ENCODE measurements around the gene CYB561D2. TPM values are rescaled to one million over a fixed set of nuclear protein-coding genes. Genes with fewer than 3 reads are reported as not detected.

The CYB561D2 gene
- total and polyA plus RNA-seq, 2 of the 13 experiments (the other 11 are each of a cell fraction or from before 2014, with no cell fraction given), result 11.1 to 17.2 TPM

DNA sequence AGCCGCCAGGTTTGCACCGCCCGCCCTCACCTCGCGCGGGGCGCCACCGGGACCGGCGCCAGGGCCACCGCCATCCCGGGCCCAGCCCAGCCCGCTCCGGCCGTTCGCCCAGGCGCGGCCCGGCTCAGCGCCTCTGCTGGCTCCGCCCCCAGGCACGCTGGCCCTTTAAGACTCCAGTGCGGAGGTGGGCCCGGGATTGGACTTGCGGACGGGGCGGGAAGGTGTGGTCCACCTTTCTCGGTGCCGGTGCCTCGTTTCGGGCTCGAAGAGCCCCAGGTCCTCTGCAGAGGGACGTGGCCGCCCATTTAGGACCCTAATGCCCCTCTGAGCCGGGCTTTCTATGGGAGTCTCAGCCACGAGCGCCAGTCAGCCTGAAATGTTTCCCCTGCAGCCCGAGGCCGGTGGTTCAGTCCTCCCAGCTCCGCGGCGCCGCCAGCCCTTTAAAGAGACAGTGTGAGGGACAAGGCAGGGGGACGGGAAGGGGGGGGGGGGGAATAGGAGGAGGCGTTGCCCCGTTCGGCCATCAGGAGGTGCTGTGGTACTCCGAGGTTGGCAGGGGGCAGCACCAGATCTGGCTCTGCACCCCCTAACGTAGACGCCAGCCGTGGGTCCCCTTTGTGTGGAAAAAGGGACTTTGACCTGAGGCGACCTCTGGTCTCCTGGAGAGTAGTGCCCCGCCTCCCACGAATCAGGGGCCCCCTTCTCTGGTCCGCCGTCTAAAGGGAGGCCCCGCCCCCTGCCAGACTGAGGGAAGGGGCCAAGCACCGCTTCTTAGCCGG, 29.1 kb upstream of the CYB561D2 start (continued):
- TF ChIP-seq, protein P1, sequence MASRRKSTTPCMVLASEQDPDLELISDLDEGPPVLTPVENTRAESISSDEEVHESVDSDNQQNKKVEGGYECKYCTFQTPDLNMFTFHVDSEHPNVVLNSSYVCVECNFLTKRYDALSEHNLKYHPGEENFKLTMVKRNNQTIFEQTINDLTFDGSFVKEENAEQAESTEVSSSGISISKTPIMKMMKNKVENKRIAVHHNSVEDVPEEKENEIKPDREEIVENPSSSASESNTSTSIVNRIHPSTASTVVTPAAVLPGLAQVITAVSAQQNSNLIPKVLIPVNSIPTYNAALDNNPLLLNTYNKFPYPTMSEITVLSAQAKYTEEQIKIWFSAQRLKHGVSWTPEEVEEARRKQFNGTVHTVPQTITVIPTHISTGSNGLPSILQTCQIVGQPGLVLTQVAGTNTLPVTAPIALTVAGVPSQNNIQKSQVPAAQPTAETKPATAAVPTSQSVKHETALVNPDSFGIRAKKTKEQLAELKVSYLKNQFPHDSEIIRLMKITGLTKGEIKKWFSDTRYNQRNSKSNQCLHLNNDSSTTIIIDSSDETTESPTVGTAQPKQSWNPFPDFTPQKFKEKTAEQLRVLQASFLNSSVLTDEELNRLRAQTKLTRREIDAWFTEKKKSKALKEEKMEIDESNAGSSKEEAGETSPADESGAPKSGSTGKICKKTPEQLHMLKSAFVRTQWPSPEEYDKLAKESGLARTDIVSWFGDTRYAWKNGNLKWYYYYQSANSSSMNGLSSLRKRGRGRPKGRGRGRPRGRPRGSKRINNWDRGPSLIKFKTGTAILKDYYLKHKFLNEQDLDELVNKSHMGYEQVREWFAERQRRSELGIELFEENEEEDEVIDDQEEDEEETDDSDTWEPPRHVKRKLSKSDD (CRISPR knock-in tag; IDR thresholded peaks at IDR 0.05; ENCODE audit: low read depth), result peak; percentile 77
- TF ChIP-seq, protein P2, sequence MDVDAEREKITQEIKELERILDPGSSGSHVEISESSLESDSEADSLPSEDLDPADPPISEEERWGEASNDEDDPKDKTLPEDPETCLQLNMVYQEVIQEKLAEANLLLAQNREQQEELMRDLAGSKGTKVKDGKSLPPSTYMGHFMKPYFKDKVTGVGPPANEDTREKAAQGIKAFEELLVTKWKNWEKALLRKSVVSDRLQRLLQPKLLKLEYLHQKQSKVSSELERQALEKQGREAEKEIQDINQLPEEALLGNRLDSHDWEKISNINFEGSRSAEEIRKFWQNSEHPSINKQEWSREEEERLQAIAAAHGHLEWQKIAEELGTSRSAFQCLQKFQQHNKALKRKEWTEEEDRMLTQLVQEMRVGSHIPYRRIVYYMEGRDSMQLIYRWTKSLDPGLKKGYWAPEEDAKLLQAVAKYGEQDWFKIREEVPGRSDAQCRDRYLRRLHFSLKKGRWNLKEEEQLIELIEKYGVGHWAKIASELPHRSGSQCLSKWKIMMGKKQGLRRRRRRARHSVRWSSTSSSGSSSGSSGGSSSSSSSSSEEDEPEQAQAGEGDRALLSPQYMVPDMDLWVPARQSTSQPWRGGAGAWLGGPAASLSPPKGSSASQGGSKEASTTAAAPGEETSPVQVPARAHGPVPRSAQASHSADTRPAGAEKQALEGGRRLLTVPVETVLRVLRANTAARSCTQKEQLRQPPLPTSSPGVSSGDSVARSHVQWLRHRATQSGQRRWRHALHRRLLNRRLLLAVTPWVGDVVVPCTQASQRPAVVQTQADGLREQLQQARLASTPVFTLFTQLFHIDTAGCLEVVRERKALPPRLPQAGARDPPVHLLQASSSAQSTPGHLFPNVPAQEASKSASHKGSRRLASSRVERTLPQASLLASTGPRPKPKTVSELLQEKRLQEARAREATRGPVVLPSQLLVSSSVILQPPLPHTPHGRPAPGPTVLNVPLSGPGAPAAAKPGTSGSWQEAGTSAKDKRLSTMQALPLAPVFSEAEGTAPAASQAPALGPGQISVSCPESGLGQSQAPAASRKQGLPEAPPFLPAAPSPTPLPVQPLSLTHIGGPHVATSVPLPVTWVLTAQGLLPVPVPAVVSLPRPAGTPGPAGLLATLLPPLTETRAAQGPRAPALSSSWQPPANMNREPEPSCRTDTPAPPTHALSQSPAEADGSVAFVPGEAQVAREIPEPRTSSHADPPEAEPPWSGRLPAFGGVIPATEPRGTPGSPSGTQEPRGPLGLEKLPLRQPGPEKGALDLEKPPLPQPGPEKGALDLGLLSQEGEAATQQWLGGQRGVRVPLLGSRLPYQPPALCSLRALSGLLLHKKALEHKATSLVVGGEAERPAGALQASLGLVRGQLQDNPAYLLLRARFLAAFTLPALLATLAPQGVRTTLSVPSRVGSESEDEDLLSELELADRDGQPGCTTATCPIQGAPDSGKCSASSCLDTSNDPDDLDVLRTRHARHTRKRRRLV (CRISPR knock-in tag; IDR thresholded peaks at IDR 0.05), result no peak
- TF ChIP-seq KLF11 (CRISPR knock-in tag; IDR thresholded peaks at IDR 0.05) (no peak), RXRB (CRISPR knock-in tag; IDR thresholded peaks at IDR 0.05; ENCODE audit: borderline replicate concordance) (peak; percentile 77), MIER3 (CRISPR knock-in tag; IDR thresholded peaks at IDR 0.05; ENCODE audit: borderline replicate concordance) (no peak), STAG1 (CRISPR knock-in tag; IDR thresholded peaks at IDR 0.05) (no peak), NFKB2 (CRISPR knock-in tag; IDR thresholded peaks at IDR 0.05; ENCODE audit: borderline replicate concordance) (0 out of 2 replicates have a peak, but pooled peaks have one; percentile 8), ZNF180 (CRISPR knock-in tag; IDR thresholded peaks at IDR 0.05; ENCODE audit: borderline replicate concordance, low read depth) (no peak), ZNF749 (CRISPR knock-in tag; IDR thresholded peaks at IDR 0.05; ENCODE audit: borderline replicate concordance) (peak; percentile 17; the same call in 1 of the 2 replicates), ZNF703 (CRISPR knock-in tag; IDR thresholded peaks at IDR 0.05; ENCODE audit: borderline replicate concordance) (no peak)
- TF ChIP-seq, protein P3, sequence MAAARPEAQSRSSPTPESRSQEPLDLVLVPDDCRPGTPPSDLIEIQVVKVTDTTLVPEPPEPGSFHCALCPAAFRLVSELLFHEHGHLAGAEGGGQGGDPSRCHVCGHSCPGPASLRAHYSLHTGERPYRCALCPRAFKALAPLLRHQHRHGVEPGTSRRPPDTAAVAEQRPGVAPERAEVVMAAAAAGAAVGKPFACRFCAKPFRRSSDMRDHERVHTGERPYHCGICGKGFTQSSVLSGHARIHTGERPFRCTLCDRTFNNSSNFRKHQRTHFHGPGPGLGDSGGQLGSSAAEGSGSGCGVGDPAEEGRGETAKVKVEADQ (CRISPR knock-in tag; IDR thresholded peaks at IDR 0.05; ENCODE audit: borderline replicate concordance), result peak; percentile 77; the same call in 1 of the 2 replicates
- TF ChIP-seq, protein P4, sequence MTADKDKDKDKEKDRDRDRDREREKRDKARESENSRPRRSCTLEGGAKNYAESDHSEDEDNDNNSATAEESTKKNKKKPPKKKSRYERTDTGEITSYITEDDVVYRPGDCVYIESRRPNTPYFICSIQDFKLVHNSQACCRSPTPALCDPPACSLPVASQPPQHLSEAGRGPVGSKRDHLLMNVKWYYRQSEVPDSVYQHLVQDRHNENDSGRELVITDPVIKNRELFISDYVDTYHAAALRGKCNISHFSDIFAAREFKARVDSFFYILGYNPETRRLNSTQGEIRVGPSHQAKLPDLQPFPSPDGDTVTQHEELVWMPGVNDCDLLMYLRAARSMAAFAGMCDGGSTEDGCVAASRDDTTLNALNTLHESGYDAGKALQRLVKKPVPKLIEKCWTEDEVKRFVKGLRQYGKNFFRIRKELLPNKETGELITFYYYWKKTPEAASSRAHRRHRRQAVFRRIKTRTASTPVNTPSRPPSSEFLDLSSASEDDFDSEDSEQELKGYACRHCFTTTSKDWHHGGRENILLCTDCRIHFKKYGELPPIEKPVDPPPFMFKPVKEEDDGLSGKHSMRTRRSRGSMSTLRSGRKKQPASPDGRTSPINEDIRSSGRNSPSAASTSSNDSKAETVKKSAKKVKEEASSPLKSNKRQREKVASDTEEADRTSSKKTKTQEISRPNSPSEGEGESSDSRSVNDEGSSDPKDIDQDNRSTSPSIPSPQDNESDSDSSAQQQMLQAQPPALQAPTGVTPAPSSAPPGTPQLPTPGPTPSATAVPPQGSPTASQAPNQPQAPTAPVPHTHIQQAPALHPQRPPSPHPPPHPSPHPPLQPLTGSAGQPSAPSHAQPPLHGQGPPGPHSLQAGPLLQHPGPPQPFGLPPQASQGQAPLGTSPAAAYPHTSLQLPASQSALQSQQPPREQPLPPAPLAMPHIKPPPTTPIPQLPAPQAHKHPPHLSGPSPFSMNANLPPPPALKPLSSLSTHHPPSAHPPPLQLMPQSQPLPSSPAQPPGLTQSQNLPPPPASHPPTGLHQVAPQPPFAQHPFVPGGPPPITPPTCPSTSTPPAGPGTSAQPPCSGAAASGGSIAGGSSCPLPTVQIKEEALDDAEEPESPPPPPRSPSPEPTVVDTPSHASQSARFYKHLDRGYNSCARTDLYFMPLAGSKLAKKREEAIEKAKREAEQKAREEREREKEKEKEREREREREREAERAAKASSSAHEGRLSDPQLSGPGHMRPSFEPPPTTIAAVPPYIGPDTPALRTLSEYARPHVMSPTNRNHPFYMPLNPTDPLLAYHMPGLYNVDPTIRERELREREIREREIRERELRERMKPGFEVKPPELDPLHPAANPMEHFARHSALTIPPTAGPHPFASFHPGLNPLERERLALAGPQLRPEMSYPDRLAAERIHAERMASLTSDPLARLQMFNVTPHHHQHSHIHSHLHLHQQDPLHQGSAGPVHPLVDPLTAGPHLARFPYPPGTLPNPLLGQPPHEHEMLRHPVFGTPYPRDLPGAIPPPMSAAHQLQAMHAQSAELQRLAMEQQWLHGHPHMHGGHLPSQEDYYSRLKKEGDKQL (CRISPR knock-in tag; IDR thresholded peaks at IDR 0.05; ENCODE audit: low read depth), result no peak
